ENCODE measurements around the gene RHBDL1.

GRCh38 chr16:642189-643049, 33.1 kb upstream of the RHBDL1 start:
- TF ChIP-seq CTCF (IDR thresholded peaks at IDR 0.05) = no peak
- no peak for TF ChIP-seq ZFX (IDR thresholded peaks at IDR 0.05; ENCODE audit: borderline replicate concordance)

All from 22Rv1 (cell line).